Left lung (tissue), 10 donors: ENCODE results near the gene SLC2A4RG. TPM values are rescaled to one million over a fixed set of nuclear protein-coding genes. Genes with fewer than 3 reads are reported as not detected.

Experiments used
- ATAC-seq: fragments of 200-7000 bp; cut with Tn5 transposase; one replicate; pipeline ENCODE4 v1.9.1; 2020; ENCODE audit warnings: moderate library complexity
- DNase-seq, 4 donors: peaks; one replicate each; pipeline ENCODE4 v3.0.0-alpha.2; 2013 to 2020
- H3K27ac ChIP-seq, 2 donors: fragments of 200-600 bp; sonication (generic) in 1 of 2; one replicate each; pipeline versions ENCODE4 v1.5.0 to v1.8.0; 2020 to 2021
- H3K27me3 ChIP-seq, 2 donors: fragments of 200-600 bp; sonication (generic) in 1 of 2; one replicate each; pipeline versions ENCODE4 v1.5.0 to v1.8.0; 2020 to 2021
- H3K36me3 ChIP-seq, 2 donors: fragments of 200-600 bp; sonication (generic) in 1 of 2; one replicate each; pipeline versions ENCODE4 v1.5.0 to v1.8.0; 2020 to 2021
- H3K4me1 ChIP-seq, 2 donors: fragments of 200-600 bp; one replicate each; pipeline ENCODE4 v1.8.0; 2021
- H3K4me3 ChIP-seq, 2 donors: fragments of 200-600 bp; sonication (generic) in 1 of 2; one replicate each; pipeline versions ENCODE4 v1.5.0 to v1.8.0; 2020 to 2021; ENCODE audit warnings: mild to moderate bottlenecking in 1 of 2
- H3K9me3 ChIP-seq, 2 donors: fragments of 200-600 bp; sonication (generic) in 1 of 2; one replicate each; pipeline versions ENCODE4 v1.5.0 to v1.8.0; 2020 to 2021
- intact Hi-C, 2 donors: fragments of 100-400 bp; cut with DNase I; formaldehyde crosslinking; loops; one replicate each; pipeline versions ENCODE4 v1.11.2 to v1.14.2; 2022
- polyA plus RNA-seq, 6 donors: library from polyadenylated mRNA; unstranded; fragments of 120-200 nt; gene quantifications; one replicate each; pipeline ENCODE4 v1.2.1, GENCODE V29; 2013; ENCODE audit not compliant: insufficient read length in 6 of 6
- total RNA-seq, 2 donors: library from RNA; stranded (reverse); fragmentation: NEBNext Ultra II Directional; extraction: Animal tissue kit (Norgen Biotek cat#: 25700); gene quantifications; one replicate each; pipeline ENCODE4 v1.2.1, GENCODE V29; 2021
- TF ChIP-seq, protein P1 (sequence below), 2 donors: fragments of 200-600 bp; sonication (generic) in 1 of 2; IDR thresholded peaks; one replicate each; pipeline versions ENCODE4 v1.5.0 to v1.8.0; 2021; ENCODE audit warnings: antibody characterized with exemption in 2 of 2
- donor health status: DM: no; HTN: yes; CAD: no.
- donor health status: DM: no; HTN: no; CAD: no.

SLC2A4RG gene
- total and polyA plus RNA-seq, 8 donors, result 61.1 to 166 (median 97.4) TPM

DNA sequence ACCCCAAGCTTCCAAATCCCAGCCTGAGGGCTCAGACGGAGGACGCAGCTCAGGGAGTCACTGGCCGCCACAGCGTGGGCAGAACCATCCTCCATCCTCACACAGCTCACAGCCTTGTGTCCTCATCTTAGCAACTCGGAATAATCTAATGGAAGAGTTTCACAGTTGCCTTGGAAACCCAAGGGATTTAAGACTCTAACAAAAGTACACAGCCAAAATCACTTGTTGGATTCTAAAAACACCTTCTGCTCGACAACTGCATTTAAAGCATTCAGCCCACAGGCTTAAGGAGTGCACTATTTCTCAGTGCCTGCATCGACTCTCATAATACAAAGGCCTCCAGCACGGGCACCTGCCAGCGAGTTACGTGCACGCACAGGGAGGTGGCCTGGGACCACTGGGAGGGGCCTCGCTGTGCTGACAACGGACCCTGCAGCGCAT lies 46.1 kb downstream of the SLC2A4RG start:
- DNase-seq (peak in 1 of 4 donors; percentile 40), ATAC-seq (no peak)
- H3K4me1 ChIP-seq, result no peaks in the 10 kb centered on the region
- H3K4me3 ChIP-seq, result no peak overlapping the region
- TF ChIP-seq, protein P1, sequence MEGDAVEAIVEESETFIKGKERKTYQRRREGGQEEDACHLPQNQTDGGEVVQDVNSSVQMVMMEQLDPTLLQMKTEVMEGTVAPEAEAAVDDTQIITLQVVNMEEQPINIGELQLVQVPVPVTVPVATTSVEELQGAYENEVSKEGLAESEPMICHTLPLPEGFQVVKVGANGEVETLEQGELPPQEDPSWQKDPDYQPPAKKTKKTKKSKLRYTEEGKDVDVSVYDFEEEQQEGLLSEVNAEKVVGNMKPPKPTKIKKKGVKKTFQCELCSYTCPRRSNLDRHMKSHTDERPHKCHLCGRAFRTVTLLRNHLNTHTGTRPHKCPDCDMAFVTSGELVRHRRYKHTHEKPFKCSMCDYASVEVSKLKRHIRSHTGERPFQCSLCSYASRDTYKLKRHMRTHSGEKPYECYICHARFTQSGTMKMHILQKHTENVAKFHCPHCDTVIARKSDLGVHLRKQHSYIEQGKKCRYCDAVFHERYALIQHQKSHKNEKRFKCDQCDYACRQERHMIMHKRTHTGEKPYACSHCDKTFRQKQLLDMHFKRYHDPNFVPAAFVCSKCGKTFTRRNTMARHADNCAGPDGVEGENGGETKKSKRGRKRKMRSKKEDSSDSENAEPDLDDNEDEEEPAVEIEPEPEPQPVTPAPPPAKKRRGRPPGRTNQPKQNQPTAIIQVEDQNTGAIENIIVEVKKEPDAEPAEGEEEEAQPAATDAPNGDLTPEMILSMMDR (IDR thresholded peaks at IDR 0.05), result no peak
- intact Hi-C loops, result loop anchor here in 1 of 2 donors (10.0 kb wide), 1 partner anchor 69 kb away; no protein-coding TSS in a partner anchor
- H3K27me3 ChIP-seq, result no peaks in the 10 kb centered on the region
- no peak overlapping the region for H3K27ac ChIP-seq
- peaks cover 0 to 14% of the 10 kb centered on the region in 2 donors for H3K36me3 ChIP-seq
- no peaks in the 10 kb centered on the region for H3K9me3 ChIP-seq

GRCh38 chr20:63787302-63787701 lies 47.7 kb downstream of the SLC2A4RG start:
- H3K27ac ChIP-seq, result no peak overlapping the region
- ATAC-seq (no peak), DNase-seq (no peak)
- no peak overlapping the region for H3K4me3 ChIP-seq
- no peaks in the 10 kb centered on the region for H3K27me3 ChIP-seq
- H3K4me1 ChIP-seq, result no peaks in the 10 kb centered on the region
- TF ChIP-seq, protein P1 (IDR thresholded peaks at IDR 0.05), result no peak
- H3K36me3 ChIP-seq, result peaks cover 0 to 14% of the 10 kb centered on the region in 2 donors
- intact Hi-C loops, result loop anchor here in 1 of 2 donors (10.0 kb wide), 1 partner anchor 67 kb away; no protein-coding TSS in a partner anchor
- no peaks in the 10 kb centered on the region for H3K9me3 ChIP-seq

- Histone ChIP-seq H3K4me1 (no peaks in the 10 kb centered on the region), H3K4me3 (no peak overlapping the region), H3K9me3 (no peaks in the 10 kb centered on the region), H3K27ac (no peak overlapping the region), H3K36me3 (peaks cover 0 to 14% of the 10 kb centered on the region in 2 donors), H3K27me3 (no peaks in the 10 kb centered on the region)
- DNase-seq, result no peak
- intact Hi-C loops, result loop anchor here in 1 of 2 donors (10.0 kb wide), 1 partner anchor 67 kb away; no protein-coding TSS in a partner anchor
- no peak for ATAC-seq
- TF ChIP-seq, protein P1 (IDR thresholded peaks at IDR 0.05), result no peak
Measured at GRCh38 chr20:63787749-63788148, 48.2 kb downstream of the SLC2A4RG start.

DNA sequence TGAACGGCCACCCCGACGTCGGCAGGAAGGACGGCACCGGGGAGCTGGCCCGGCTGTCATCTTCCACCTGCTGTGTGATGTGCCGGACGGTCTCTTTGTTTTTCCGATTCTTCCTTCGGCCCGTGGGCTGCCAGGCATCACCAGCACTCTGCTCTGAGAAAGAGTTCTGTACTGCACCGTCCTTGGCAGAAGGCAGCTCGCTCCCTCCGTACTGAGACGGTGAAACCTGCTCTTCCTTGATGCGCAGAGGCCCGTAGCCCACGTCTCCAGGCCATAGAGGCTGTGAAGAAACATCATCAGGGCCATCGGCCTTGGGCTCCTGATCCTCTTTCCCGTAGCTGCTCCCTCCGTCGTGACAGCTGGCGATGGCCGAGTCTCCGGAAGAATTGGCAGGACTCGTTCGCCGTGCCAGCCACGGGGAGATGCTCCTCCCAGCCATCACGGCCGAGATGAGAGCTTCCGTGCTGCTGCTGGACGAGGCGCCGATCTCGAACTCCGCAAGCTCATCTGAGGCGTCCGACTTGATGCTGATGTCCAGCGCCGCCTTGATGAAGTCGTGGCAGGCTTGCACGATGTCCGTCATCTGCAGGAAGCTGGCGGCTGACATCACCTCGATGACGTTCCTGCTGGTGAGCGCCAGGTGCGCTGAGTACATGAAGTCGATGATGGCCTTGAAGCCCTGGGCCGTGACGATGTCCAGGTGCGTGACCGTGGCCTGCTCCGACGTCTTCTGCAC lies 50.4 kb downstream of the SLC2A4RG start:
- TF ChIP-seq, protein P1 (IDR thresholded peaks at IDR 0.05), result no peak
- no peak for DNase-seq
- Histone ChIP-seq H3K4me1 (no peaks in the 10 kb centered on the region), H3K9me3 (no peaks in the 10 kb centered on the region), H3K4me3 (no peak overlapping the region), H3K36me3 (peaks cover 0 to 14% of the 10 kb centered on the region in 2 donors), H3K27me3 (no peaks in the 10 kb centered on the region), H3K27ac (no peak overlapping the region)
- no peak for ATAC-seq
- intact Hi-C loops, result loop anchor here in 1 of 2 donors (10.0 kb wide), 1 partner anchor 65 kb away; no protein-coding TSS in a partner anchor

- H3K4me3 ChIP-seq, result no peak overlapping the region
- TF ChIP-seq, protein P1 (IDR thresholded peaks at IDR 0.05), result no peak
- H3K36me3 ChIP-seq, result peaks cover 0 to 14% of the 10 kb centered on the region in 2 donors
- no peaks in the 10 kb centered on the region for H3K9me3 ChIP-seq
- ATAC-seq, result no peak
- no peaks in the 10 kb centered on the region for H3K27me3 ChIP-seq
- intact Hi-C loops, result no loop called here
- H3K27ac ChIP-seq, result no peak overlapping the region
- no peaks in the 10 kb centered on the region for H3K4me1 ChIP-seq
- no peak for DNase-seq
Measured at GRCh38 chr20:63790572-63791168, 51.1 kb downstream of the SLC2A4RG start.
